OCI-M1 (cell line): Measurements from ENCODE around the gene EPSTI1.

ENCODE experiments used
- DNase-seq: peaks from one replicate; lab custom pipeline; 2025; lab: John Stamatoyannopoulos, UW

The EPSTI1 gene

GRCh38 chr13:42849200-42849599 lies 142.8 kb downstream of the EPSTI1 start:
- no peak for DNase-seq

GRCh38 chr13:42847891-42848663 lies 144.0 kb downstream of the EPSTI1 start:
- DNase-seq: no peak

- DNase-seq: peak; percentile 13
These were observed 154.9 kb downstream of the EPSTI1 start for GRCh38 chr13:42836930-42837690.
